Stimulated activated naive CD4-positive, alpha-beta T cell treated with Interleukin-2 at 50 U/mL for 16 hours (primary cell): Measurements from ENCODE around the gene MCEMP1.
"Not testable (repeated sequence)": the region's sequence is repeated elsewhere in the genome, so short reads cannot be mapped to it uniquely, and the experiment has no call there.

Experiments
- DNase-seq: peaks from one replicate; lab custom pipeline; 2025; lab: John Stamatoyannopoulos, UW

Gene MCEMP1

GRCh38 chr19:7643629-7644549 is 33.0 kb upstream of the MCEMP1 start:
- not testable (repeated sequence) for DNase-seq

- DNase-seq = no peak
These were observed 32.4 kb upstream of the MCEMP1 start for GRCh38 chr19:7644550-7644877.

- DNase-seq = no peak
These were observed 31.7 kb upstream of the MCEMP1 start for GRCh38 chr19:7645163-7645562.

GRCh38 chr19:7645656-7646425 is 31.0 kb upstream of the MCEMP1 start:
- no peak for DNase-seq

GRCh38 chr19:7646426-7646700 is 30.5 kb upstream of the MCEMP1 start:
- no peak for DNase-seq

GRCh38 chr19:7647156-7647555 is 29.7 kb upstream of the MCEMP1 start:
- no peak for DNase-seq

GRCh38 chr19:7648265-7649014 is 28.4 kb upstream of the MCEMP1 start:
- DNase-seq = no peak

GRCh38 chr19:7650148-7650547 is 26.7 kb upstream of the MCEMP1 start:
- no peak for DNase-seq

- peak; percentile 78 for DNase-seq
These were observed 24.7 kb upstream of the MCEMP1 start for GRCh38 chr19:7652061-7652641.

- DNase-seq = no peak
These were observed 22.5 kb upstream of the MCEMP1 start for GRCh38 chr19:7654401-7654800.

- no peak for DNase-seq
These were observed 21.3 kb upstream of the MCEMP1 start for GRCh38 chr19:7655581-7655980.

GRCh38 chr19:7657131-7657751 is 19.6 kb upstream of the MCEMP1 start:
- DNase-seq = peak; percentile 12

- peak; percentile 17 for DNase-seq
These were observed 18.6 kb upstream of the MCEMP1 start for GRCh38 chr19:7658219-7658686.

GRCh38 chr19:7661744-7662538 is 14.9 kb upstream of the MCEMP1 start:
- no peak for DNase-seq

- no peak for DNase-seq
These were observed 14.2 kb upstream of the MCEMP1 start for GRCh38 chr19:7662657-7663056.

GRCh38 chr19:7663706-7664105 is 13.2 kb upstream of the MCEMP1 start:
- no peak for DNase-seq

GRCh38 chr19:7665076-7665475 is 11.8 kb upstream of the MCEMP1 start:
- DNase-seq = no peak

GRCh38 chr19:7668842-7669241 is 8.0 kb upstream of the MCEMP1 start, which contains the start of gene RETN:
Gene RETN, plus strand, starts transcription at chr19:7669049. Its CDS starts 278 bp downstream, at chr19:7669327.
- DNase-seq = no peak

GRCh38 chr19:7669641-7670040 is 7.2 kb upstream of the MCEMP1 start:
- no peak for DNase-seq

- DNase-seq = no peak
These were observed 6.6 kb upstream of the MCEMP1 start for GRCh38 chr19:7670150-7670783.
